Upper lobe of left lung (tissue), 6 donors: Measurements from ENCODE around the gene NAA25. TPM values are rescaled to one million over a fixed set of nuclear protein-coding genes. Genes with fewer than 3 reads are reported as not detected.

Experiments used
- ATAC-seq, 2 donors: fragments of 200-7000 bp; cut with Tn5 transposase; one replicate each; pipeline ENCODE4 v1.9.1; 2022; ENCODE audit warnings: mild to moderate bottlenecking in 2 of 2, moderate library complexity in 2 of 2; ENCODE audit not compliant: low FRiP score in 2 of 2
- DNase-seq, 2 donors: peaks; one replicate each; pipeline ENCODE4 v3.0.0-alpha.2; 2019 to 2020
- H3K27ac ChIP-seq, 4 donors: fragments of 200-600 bp; sonication (generic); one replicate each; pipeline ENCODE4 v1.5.1; 2016 to 2019
- H3K27me3 ChIP-seq, 4 donors: fragments of 200-600 bp; sonication (generic); one replicate each; pipeline ENCODE4 v1.5.1; 2017 to 2019
- H3K36me3 ChIP-seq, 4 donors: fragments of 200-600 bp; sonication (generic); one replicate each; pipeline ENCODE4 v1.5.1; 2016 to 2019
- H3K4me1 ChIP-seq, 4 donors: fragments of 200-600 bp; sonication (generic); one replicate each; pipeline ENCODE4 v1.5.1; 2018 to 2019
- H3K4me3 ChIP-seq, 4 donors: fragments of 200-600 bp; sonication (generic); one replicate each; pipeline ENCODE4 v1.5.1; 2017 to 2019; ENCODE audit warnings: mild to moderate bottlenecking in 2 of 4, moderate library complexity in 1 of 4
- H3K9me3 ChIP-seq, 4 donors: fragments of 200-600 bp; sonication (generic); one replicate each; pipeline ENCODE4 v1.5.1; 2018 to 2019
- EP300 ChIP-seq, 4 donors: sonication (generic); formaldehyde crosslinking; IDR thresholded peaks; one replicate each; pipeline ENCODE4 v1.5.1; 2017; ENCODE audit warnings: antibody characterized with exemption in 4 of 4, control low read depth in 2 of 4
- POLR2A ChIP-seq, 4 donors: fragments of 450-650 bp; IDR thresholded peaks; one replicate each; pipeline ENCODE4 v1.5.1; 2016 to 2017; ENCODE audit warnings: antibody characterized with exemption in 4 of 4, mild to moderate bottlenecking in 2 of 4
- POLR2AphosphoS5 ChIP-seq, 2 donors: sonication (generic); formaldehyde crosslinking; IDR thresholded peaks; one replicate each; pipeline ENCODE4 v1.5.1; 2017; ENCODE audit warnings: antibody characterized with exemption in 2 of 2
- WGBS, 2 donors: methylation state at CpG; one replicate each; pipeline ENCODE4 v1.1.5; 2017 to 2018; 5-methylcytosine and 5-hydroxymethylcytosine counted together
- total RNA-seq, 6 donors: library from RNA; depleted of rRNA in 4 of 6; stranded (reverse); fragments of >200 nt in 4 of 6; gene quantifications; one replicate each; pipeline versions ENCODE4 v1.1.0 to v1.2.1, GENCODE V29; 2016 to 2021
- TF ChIP-seq, protein P1 (sequence below), 6 experiments: fragments of 450-650 bp in 4 of 6; fragments of 200-600 bp in 2 of 6; sonication (generic) in 2 of 6; IDR thresholded peaks; one replicate each; pipeline ENCODE4 v1.5.1; 2016 to 2019; ENCODE audit warnings: antibody characterized with exemption in 6 of 6
- donor health status: DM: no; HTN: no; CAD: no; lungs with moderate emphysema.
- donor health status: DM: no; HTN: yes; CAD: no; lungs with severe emphysema.

NAA25 gene
- 10 to 100 TPM; 15.0 to 30.3 (median 19.4) TPM for total RNA-seq

DNA sequence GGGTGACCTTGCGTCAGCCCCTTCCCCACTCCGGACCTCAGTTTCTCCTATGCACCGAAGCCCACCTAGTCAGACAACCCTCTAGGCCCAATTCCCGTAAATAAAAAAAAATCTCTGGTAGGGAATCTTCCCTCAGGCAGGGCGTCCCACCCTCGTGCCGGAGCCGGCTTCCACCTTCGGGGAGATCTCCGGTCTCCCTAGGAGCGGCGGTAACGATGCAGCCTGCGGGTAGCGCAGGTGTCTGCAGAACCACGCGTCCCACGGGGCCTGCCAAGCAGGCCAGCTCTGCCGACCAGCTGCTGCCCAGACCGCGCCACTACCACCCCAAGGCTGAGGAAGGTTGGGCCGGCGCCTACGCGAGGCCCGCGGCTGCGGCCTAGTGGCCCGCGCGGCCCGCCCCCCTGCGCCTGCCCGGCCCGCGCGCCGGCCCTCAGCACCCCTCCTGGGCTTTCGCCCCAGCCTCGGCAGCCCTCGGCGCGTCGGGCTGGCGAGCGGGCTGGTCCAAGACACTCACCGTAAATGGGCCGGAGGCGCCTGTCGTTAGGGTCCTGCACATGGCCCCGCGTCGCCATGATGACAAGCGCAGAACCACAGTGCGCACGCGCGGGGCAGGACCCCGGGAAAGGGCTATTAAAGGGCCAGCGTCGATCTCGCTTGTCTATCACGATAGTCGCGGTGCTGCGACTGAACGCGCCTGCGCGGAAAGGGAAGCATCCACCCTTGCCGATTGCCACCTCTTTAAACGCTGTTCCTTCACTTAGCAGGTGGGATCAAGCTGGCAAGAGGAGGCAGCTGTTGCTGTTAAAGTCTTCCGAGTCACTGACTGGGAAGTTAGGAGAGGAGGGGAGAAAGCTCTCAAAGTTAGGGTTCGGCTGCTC, at the start of gene NAA25:
NAA25 (minus strand) TSS at position 582 of the 878 bp plus-strand sequence; CDS start at position 572, 10 bp downstream.
- Histone ChIP-seq H3K4me1 (peaks cover 13 to 58% (median 26%) of the 10 kb centered on the region in 4 donors), H3K27ac (peak within 1 kb of the TSS; percentile 88 to 98 (median 94)), H3K4me3 (peak within 1 kb of the TSS; percentile 73 to 93 (median 90)), H3K36me3 (peaks cover 0 to 3% (median 0%) of the 10 kb centered on the region in 4 donors), H3K27me3 (no peaks in the 10 kb centered on the region), H3K9me3 (no peaks in the 10 kb centered on the region)
- TF ChIP-seq POLR2AphosphoS5 (IDR thresholded peaks at IDR 0.05) (peak; percentile 57 to 72), POLR2A (IDR thresholded peaks at IDR 0.05) (peak in 2 of 4 donors; percentile 43 to 58), EP300 (IDR thresholded peaks at IDR 0.05) (no peak)
- TF ChIP-seq, protein P1, sequence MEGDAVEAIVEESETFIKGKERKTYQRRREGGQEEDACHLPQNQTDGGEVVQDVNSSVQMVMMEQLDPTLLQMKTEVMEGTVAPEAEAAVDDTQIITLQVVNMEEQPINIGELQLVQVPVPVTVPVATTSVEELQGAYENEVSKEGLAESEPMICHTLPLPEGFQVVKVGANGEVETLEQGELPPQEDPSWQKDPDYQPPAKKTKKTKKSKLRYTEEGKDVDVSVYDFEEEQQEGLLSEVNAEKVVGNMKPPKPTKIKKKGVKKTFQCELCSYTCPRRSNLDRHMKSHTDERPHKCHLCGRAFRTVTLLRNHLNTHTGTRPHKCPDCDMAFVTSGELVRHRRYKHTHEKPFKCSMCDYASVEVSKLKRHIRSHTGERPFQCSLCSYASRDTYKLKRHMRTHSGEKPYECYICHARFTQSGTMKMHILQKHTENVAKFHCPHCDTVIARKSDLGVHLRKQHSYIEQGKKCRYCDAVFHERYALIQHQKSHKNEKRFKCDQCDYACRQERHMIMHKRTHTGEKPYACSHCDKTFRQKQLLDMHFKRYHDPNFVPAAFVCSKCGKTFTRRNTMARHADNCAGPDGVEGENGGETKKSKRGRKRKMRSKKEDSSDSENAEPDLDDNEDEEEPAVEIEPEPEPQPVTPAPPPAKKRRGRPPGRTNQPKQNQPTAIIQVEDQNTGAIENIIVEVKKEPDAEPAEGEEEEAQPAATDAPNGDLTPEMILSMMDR (IDR thresholded peaks at IDR 0.05): peak in 1 of 6 experiments; percentile 21
- WGBS, 2 donors: 0% methylated on average over 8 to 44 of the region's 74 CpGs
- ATAC-seq (peak; percentile 92 to 96), DNase-seq (peak; percentile 91 to 98)

DNA sequence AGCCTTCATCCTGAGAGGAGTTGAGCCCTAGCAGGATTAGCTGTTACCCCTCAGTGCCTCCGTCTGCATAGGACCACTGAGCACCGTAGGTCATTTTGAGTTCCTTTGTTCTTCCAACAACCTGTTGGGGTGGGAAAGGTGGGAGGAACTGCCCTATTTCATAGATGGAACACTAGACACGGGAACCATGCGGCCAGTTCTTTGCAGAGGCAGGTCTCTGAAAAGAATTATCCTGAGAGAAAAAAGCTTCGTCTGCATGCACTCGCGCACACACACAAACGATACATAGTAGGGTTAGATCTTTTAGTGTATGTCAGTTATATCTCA, 45.3 kb upstream of the NAA25 start:
- TF ChIP-seq, protein P1 (IDR thresholded peaks at IDR 0.05): no peak
- TF ChIP-seq POLR2A (IDR thresholded peaks at IDR 0.05): no peak
- no peak for TF ChIP-seq EP300 (IDR thresholded peaks at IDR 0.05)
- no peak for TF ChIP-seq POLR2AphosphoS5 (IDR thresholded peaks at IDR 0.05)
- Histone ChIP-seq H3K4me3 (no peak overlapping the region), H3K9me3 (no peaks in the 10 kb centered on the region), H3K4me1 (no peaks in the 10 kb centered on the region), H3K36me3 (peaks cover 30 to 67% (median 55%) of the 10 kb centered on the region in 4 donors), H3K27me3 (no peaks in the 10 kb centered on the region), H3K27ac (no peak overlapping the region)
- DNase-seq (peak in 1 of 2 donors; percentile 6), ATAC-seq (no peak)
- 94 to 95% methylated on average over 8 of the region's 8 CpGs for WGBS, 2 donors

DNA sequence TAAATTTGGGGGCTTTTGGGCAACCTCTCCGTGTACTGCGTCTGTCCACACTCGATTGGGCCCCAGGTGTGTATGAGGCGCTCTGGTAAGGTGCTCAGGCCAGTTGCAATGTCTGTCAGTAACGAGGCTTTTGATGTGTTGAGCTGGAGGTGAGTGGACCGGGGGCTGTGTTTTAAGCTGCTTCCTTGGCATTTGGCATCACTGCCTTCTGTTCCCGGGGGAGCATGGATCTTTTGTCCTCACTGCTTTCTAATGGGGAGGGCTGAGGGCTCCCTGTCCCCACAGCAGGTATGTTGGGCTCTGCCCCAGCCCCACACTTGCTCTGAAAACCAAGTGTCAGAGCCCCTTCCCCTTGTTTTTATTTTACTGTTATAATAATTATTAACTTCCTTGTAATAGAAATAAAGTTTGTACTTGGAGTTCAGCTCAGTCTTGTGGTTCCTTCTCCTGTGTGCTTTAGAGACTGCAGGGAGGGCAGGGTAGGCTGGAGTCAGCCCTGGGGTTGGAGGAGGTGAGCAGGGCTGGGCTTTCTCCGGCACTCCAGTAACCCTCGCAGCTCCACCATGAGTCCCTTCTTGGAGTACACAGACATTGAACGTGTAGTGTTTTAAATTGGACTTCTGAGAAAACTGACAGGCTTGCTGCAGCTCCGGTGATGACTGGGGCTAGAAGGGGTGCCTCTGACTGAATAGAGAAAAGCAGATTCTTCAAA, 44.8 kb upstream of the NAA25 start:
- TF ChIP-seq POLR2AphosphoS5 (IDR thresholded peaks at IDR 0.05) (no peak), EP300 (IDR thresholded peaks at IDR 0.05) (no peak)
- TF ChIP-seq, protein P1 (IDR thresholded peaks at IDR 0.05): no peak
- ATAC-seq (no peak), DNase-seq (peak in 1 of 2 donors; percentile 15)
- Histone ChIP-seq H3K36me3 (peaks cover 31 to 67% (median 58%) of the 10 kb centered on the region in 4 donors), H3K27me3 (no peaks in the 10 kb centered on the region), H3K4me3 (no peak overlapping the region), H3K27ac (no peak overlapping the region), H3K9me3 (no peaks in the 10 kb centered on the region), H3K4me1 (no peaks in the 10 kb centered on the region)
- 85 to 88% methylated on average over 11 of the region's 11 CpGs for WGBS, 2 donors

DNA sequence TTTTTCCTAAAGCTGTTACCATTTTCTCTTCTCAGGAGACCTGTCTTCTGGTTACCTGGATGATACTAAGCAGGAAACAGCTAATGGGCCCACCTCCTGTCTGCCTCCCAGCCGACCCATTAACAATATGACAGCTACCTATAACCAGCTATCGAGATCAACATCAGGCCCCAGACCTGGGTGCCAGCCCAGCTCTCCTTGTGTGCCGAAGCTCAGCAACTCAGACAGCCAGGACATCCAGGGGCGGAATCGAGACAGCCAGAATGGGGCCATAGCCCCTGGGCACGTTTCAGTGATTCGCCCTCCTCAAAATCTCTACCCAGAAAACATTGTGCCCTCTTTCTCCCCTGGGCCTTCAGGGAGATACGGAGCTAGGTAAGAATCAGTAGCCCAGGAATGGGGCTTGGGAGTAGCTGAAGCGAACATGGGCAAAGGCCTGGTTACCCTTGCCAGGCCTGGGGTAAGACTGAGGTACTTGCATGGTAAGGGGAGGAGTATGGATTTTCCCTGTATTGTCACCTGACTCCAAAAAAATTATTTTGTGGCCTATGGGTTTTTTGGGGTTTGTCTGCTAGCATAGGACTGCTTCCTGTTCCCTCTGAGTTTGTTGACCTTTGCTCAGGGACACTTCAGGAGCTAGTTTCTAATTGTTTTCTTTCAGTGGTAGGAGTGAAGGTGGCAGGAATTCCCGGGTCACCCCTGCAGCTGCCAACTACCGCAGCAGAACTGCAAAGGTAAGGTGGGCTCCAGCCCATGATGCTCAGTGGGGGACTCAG, 43.4 kb upstream of the NAA25 start:
- peak in 1 of 2 donors; percentile 17 for DNase-seq
- Histone ChIP-seq H3K9me3 (no peaks in the 10 kb centered on the region), H3K36me3 (peaks cover 32 to 75% (median 66%) of the 10 kb centered on the region in 4 donors), H3K4me1 (no peaks in the 10 kb centered on the region), H3K27ac (peak overlapping the region in 1 of 4 donors; percentile 10), H3K27me3 (no peaks in the 10 kb centered on the region), H3K4me3 (no peak overlapping the region)
- 91 to 92% methylated on average over 10 to 11 of the region's 11 CpGs for WGBS, 2 donors
- TF ChIP-seq, protein P1 (IDR thresholded peaks at IDR 0.05): no peak
- TF ChIP-seq POLR2A (IDR thresholded peaks at IDR 0.05): no peak
- TF ChIP-seq POLR2AphosphoS5 (IDR thresholded peaks at IDR 0.05): no peak
- TF ChIP-seq EP300 (IDR thresholded peaks at IDR 0.05): no peak
- ATAC-seq: no peak
